ENCODE measurements around the gene SCAP.

DNA sequence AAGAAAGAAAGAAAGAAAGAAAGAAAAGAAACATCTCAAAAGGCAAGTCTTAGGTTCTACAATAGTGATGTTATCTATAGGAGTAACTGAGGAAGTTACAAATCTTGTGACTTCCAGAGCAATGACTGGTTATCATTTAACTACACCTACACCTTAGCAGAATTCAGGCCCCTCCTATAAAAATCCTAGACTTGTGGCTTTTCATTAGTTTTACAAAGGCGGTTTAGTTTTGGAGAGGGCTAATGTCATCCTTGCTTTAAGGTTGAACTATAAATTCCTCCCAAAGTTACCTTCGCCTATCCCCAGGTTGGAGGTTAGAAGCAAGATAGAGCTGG, 4.1 kb upstream of the SCAP start:
- TF ChIP-seq FOXP2 (optimal IDR thresholded peaks at IDR 0.05; ENCODE audit: control extremely low read depth, extremely low read length, insufficient read depth) (no peak), EZH2 (IDR thresholded peaks at IDR 0.05) (no peak)

All from SK-N-MC (cell line).